ENCODE data around the gene DSCAM. TPM values are rescaled to one million over a fixed set of nuclear protein-coding genes. Genes with fewer than 3 reads are reported as not detected.

DSCAM gene
- total and polyA plus RNA-seq, 2 donors (not counting 3 experiments of a cell fraction or from before 2014, with no cell fraction given): not detected

- TF ChIP-seq FOS (IDR thresholded peaks at IDR 0.05; ENCODE audit: borderline replicate concordance, insufficient read depth, low read length): no peak
- TF ChIP-seq CTCF (IDR thresholded peaks at IDR 0.05; ENCODE audit: extremely low read depth in 1 of 2, insufficient read depth in 1 of 2, low read depth in 1 of 2, low read length in 2 of 2): no peak
- no peak for TF ChIP-seq POLR2AphosphoS5 (IDR thresholded peaks at IDR 0.05; ENCODE audit: insufficient read depth, low read depth, low read length)
- TF ChIP-seq MYC (IDR thresholded peaks at IDR 0.05; ENCODE audit: low read depth, low read length): no peak
- CTCF ChIA-PET: no interaction called here
Observed at GRCh38 chr21:40686526-40686925, 160.4 kb downstream of the DSCAM start.

GRCh38 chr21:40685141-40685540 lies 161.8 kb downstream of the DSCAM start:
- TF ChIP-seq FOS (IDR thresholded peaks at IDR 0.05; ENCODE audit: borderline replicate concordance, insufficient read depth, low read length) (no peak), MYC (IDR thresholded peaks at IDR 0.05; ENCODE audit: low read depth, low read length) (no peak), POLR2A (IDR thresholded peaks at IDR 0.05; ENCODE audit: low read depth, low read length) (no peak), JUN (IDR thresholded peaks at IDR 0.05; ENCODE audit: borderline replicate concordance, insufficient read depth, insufficient read length, low read depth) (no peak), POLR2AphosphoS5 (IDR thresholded peaks at IDR 0.05; ENCODE audit: insufficient read depth, low read depth, low read length) (no peak), MAX (IDR thresholded peaks at IDR 0.05; ENCODE audit: insufficient read depth, insufficient read length) (no peak)
- H3K4me3 ChIP-seq (replicated peaks in 1 of 3; ENCODE audit: insufficient read depth in 1 of 3, low read depth in 1 of 3, low read length in 3 of 3): no peak overlapping the region
- H4K20me1 ChIP-seq (replicated peaks; ENCODE audit: control insufficient read depth, extremely low read depth, insufficient read depth, low read length): no peaks in the 10 kb centered on the region
- no peaks in the 10 kb centered on the region for H3K36me3 ChIP-seq (ENCODE audit: control insufficient read depth in 2 of 2, extremely low read depth in 1 of 2, insufficient read depth in 2 of 2, low read length in 2 of 2)
- H3K4me1 ChIP-seq (ENCODE audit: control insufficient read depth, extremely low read depth, insufficient read depth, low read length): no peaks in the 10 kb centered on the region
- ChIA-PET POLR2A (no interaction called here), CTCF (no interaction called here)
- no peaks in the 10 kb centered on the region for H3K9me1 ChIP-seq (replicated peaks; ENCODE audit: control insufficient read depth, extremely low read depth, insufficient read depth, low read length)
- BruUV-seq (replicated peaks): no TSS peak
- DNase-seq (ENCODE audit: low read depth, low spot score) (no peak), FAIRE-seq (no peak)
- H3K27me3 ChIP-seq (ENCODE audit: control insufficient read depth in 2 of 2, insufficient read depth in 2 of 2, low read length in 2 of 2): no peaks in the 10 kb centered on the region
- intact Hi-C loops (cut with micrococcal nuclease) (no loop called here), dilution Hi-C loops (cut with MboI; ENCODE audit: extremely low pct_ligation_motif_present, low sequenced_read_pairs) (no loop called here)
- no peak overlapping the region for H3K27ac ChIP-seq (ENCODE audit: insufficient read depth, low read depth, low read length)
- no peaks in the 10 kb centered on the region for H3K79me2 ChIP-seq (ENCODE audit: control insufficient read depth, insufficient read depth, low read length)
- H2AFZ ChIP-seq (ENCODE audit: low read depth, low read length): no peak overlapping the region
- H3K9ac ChIP-seq (replicated peaks; ENCODE audit: extremely low read depth, insufficient read depth, low read length): no peak overlapping the region
- peaks cover 18% of the 10 kb centered on the region for H3K9me3 ChIP-seq (replicated peaks; ENCODE audit: control insufficient read depth, insufficient read depth, low read length)
- H3K4me2 ChIP-seq (ENCODE audit: insufficient read depth, low read length): no peak overlapping the region

More at GRCh38 chr21:40686526-40686925, 160.4 kb downstream of the DSCAM start:
- dilution Hi-C loops (cut with MboI; ENCODE audit: extremely low pct_ligation_motif_present, low sequenced_read_pairs) (no loop called here), intact Hi-C loops (cut with micrococcal nuclease) (no loop called here)
- H3K9ac ChIP-seq (replicated peaks; ENCODE audit: extremely low read depth, insufficient read depth, low read length): no peak overlapping the region
- no peaks in the 10 kb centered on the region for H3K79me2 ChIP-seq (ENCODE audit: control insufficient read depth, insufficient read depth, low read length)
- H3K27me3 ChIP-seq (ENCODE audit: control insufficient read depth in 2 of 2, insufficient read depth in 2 of 2, low read length in 2 of 2): no peaks in the 10 kb centered on the region
- H3K27ac ChIP-seq (ENCODE audit: insufficient read depth, low read depth, low read length): no peak overlapping the region
- no peak overlapping the region for H3K4me3 ChIP-seq (replicated peaks in 1 of 3; ENCODE audit: insufficient read depth in 1 of 3, low read depth in 1 of 3, low read length in 3 of 3)
- H3K9me3 ChIP-seq (replicated peaks; ENCODE audit: control insufficient read depth, insufficient read depth, low read length): peaks cover 16% of the 10 kb centered on the region
- no peak overlapping the region for H2AFZ ChIP-seq (ENCODE audit: low read depth, low read length)
- H3K9me1 ChIP-seq (replicated peaks; ENCODE audit: control insufficient read depth, extremely low read depth, insufficient read depth, low read length): no peaks in the 10 kb centered on the region
- H3K36me3 ChIP-seq (ENCODE audit: control insufficient read depth in 2 of 2, extremely low read depth in 1 of 2, insufficient read depth in 2 of 2, low read length in 2 of 2): no peaks in the 10 kb centered on the region
- H4K20me1 ChIP-seq (replicated peaks; ENCODE audit: control insufficient read depth, extremely low read depth, insufficient read depth, low read length): no peaks in the 10 kb centered on the region
- POLR2A ChIA-PET: no interaction called here
- no peak overlapping the region for H3K4me2 ChIP-seq (ENCODE audit: insufficient read depth, low read length)
- no peaks in the 10 kb centered on the region for H3K4me1 ChIP-seq (ENCODE audit: control insufficient read depth, extremely low read depth, insufficient read depth, low read length)
- no TSS peak for BruUV-seq (replicated peaks)
- DNase-seq (ENCODE audit: low read depth, low spot score) (no peak), FAIRE-seq (no peak)
